D721Med (cell line): ENCODE results near the gene NKX3-2.

Experiments
- DNase-seq: peaks from one replicate; pipeline ENCODE4 v3.0.0; 2011; ENCODE audit warnings: low spot score; ENCODE audit not compliant: insufficient read length
- FAIRE-seq: peaks from 2 replicates; lab custom pipeline; 2011; peaks lifted over from hg19 to GRCh38; lab: Jason Lieb, UNC
- TF ChIP-seq, protein P1 (sequence below): IDR thresholded peaks from 2 replicates; pipeline ENCODE4 v1.5.1; 2012; ENCODE audit warnings: mild to moderate bottlenecking, control low read depth; ENCODE audit not compliant: insufficient read depth; ENCODE audit errors: missing control alignments

Gene NKX3-2

DNA sequence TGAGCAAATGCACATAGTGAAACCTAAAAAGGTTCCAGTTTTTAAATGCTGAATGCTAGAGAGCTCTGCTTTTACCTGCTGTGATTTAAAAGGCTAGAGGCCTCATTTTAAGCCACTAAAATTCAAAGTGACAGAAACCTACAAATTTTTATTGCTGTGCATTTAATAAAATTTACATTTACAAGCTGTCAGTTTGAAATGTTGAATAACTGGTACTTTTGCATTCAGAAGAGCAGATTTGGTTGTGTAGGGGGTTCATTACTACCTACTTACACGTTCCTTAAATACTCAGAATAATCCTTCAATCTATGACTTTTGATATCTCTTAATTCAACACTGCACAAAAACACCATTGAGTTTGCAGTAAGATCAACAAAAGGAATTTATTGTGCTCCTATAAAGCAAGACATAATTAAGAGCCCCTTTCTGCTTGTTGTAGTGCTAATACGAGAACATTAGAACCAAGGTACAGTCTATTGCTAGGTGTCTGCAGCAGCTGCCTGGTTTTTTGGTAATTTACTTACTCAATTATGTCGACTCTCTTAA lies 27.9 kb downstream of the NKX3-2 start:
- FAIRE-seq (no peak), DNase-seq (no peak)
- TF ChIP-seq, protein P1, sequence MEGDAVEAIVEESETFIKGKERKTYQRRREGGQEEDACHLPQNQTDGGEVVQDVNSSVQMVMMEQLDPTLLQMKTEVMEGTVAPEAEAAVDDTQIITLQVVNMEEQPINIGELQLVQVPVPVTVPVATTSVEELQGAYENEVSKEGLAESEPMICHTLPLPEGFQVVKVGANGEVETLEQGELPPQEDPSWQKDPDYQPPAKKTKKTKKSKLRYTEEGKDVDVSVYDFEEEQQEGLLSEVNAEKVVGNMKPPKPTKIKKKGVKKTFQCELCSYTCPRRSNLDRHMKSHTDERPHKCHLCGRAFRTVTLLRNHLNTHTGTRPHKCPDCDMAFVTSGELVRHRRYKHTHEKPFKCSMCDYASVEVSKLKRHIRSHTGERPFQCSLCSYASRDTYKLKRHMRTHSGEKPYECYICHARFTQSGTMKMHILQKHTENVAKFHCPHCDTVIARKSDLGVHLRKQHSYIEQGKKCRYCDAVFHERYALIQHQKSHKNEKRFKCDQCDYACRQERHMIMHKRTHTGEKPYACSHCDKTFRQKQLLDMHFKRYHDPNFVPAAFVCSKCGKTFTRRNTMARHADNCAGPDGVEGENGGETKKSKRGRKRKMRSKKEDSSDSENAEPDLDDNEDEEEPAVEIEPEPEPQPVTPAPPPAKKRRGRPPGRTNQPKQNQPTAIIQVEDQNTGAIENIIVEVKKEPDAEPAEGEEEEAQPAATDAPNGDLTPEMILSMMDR: no peak

DNA sequence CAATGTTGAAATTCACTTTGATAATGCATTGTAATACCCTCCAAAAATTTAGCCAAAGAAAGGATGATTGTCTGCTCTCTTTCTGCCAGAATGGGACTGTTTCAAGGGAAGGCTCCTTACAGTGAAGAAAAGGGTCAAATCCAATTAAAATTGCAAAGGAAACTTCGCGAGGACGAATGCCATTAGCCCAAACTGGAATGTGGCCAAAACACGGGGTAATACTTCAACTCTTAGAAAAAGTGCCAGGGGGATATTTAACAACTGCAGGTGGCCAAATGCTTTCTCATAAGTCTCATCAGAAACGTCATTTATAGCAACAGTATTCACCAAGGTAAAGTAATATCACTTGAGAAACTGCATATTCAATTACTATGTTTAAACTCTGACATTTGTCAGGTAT lies 29.0 kb downstream of the NKX3-2 start:
- no peak for DNase-seq
- FAIRE-seq: no peak
- TF ChIP-seq, protein P1: no peak

DNA sequence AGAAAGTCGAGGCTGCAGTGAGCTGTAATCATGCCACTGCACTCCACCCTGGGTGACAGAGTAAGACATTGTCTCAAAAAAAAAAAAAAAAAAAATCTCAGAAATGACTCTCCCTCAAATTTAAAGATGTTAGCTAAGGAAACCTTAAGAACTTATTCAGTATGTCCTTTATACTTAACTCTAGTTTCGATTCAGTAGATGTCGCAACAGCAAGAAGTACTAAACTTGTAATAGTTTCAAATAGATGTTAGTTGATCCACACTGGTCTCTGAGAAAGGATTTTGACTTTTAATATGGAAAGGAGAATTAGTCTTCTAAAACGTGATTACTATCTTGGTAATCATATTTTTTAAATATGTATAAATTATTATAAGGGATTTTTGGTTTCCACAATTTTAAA lies 29.6 kb downstream of the NKX3-2 start:
- FAIRE-seq (no peak), DNase-seq (no peak)
- TF ChIP-seq, protein P1: no peak

DNA sequence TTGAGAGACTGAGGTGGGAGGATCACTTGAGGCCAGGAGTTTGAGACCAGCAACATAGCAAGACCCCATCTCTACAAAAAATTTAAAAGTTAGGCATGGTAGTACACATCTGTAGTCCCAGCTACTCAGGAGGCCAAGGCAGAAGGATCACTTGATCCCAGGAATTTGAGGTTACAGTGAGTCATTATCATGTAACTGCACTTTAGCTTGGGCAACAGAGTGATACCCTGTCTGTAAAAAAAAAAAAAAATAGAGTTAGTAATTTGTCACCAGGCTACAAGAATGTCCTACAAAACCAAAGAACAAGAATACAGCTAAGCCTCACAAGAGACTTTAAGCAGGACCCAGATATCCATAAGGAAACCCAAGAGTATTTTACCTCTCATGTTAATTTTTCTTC lies 33.2 kb downstream of the NKX3-2 start:
- TF ChIP-seq, protein P1: no peak
- DNase-seq (no peak), FAIRE-seq (no peak)

DNA sequence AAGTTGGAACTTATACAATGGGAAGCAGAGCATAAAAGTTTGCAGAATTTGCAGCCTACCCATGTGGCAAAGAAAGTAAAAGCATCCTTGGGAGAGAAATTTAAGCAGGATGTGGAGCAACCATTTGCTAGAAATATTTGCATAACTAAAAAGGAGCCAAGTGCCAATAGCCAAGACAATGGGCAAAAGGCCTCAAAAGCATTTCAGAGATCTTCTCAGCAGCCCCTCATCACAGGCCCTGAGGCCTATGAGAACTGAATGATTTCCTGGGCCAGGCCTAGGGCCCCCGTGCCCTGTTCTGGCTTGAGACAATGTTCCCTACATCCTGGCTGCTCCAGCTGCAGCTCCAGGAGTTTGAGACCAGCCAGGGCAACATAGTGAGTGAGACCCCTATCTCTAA lies 34.9 kb downstream of the NKX3-2 start:
- FAIRE-seq: no peak
- no peak for DNase-seq
- TF ChIP-seq, protein P1: no peak

DNA sequence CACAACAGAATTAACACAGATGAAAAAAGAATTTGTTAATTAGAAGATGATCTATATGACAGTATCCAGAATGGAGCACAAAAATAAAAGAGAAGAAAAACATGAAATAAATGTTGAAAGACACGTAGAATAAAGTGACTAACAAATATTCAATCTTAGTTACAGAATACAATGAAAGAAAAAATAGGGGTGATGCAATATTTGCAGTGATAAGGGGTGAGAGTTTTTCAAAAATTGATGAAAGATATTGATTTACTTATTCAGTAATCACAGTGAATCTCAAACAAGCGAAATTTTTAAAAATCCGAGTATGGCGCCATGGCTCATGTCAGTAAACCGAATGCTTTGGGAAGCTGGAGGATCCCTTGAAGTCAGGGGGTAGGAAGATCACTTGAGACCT lies 39.9 kb downstream of the NKX3-2 start:
- FAIRE-seq (no peak), DNase-seq (no peak)
- TF ChIP-seq, protein P1: no peak

DNA sequence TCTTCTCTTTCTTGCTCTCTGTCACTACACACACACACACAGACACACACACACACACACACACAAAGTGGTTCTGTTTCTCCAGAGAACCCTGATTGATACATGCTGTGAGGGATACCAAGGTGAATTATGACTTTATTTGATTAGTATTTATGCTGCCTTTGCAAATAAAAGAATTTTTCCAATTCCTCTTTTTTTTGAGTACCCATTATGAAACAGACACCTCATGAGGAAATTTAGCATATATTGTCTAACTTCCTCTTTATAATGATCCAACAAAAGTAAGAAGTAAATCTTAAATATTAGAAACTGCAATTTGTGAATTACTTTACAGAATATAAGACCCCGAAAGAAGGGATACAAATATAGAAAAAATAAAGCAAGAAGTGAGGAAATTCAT lies 45.8 kb downstream of the NKX3-2 start:
- no peak for DNase-seq
- no peak for FAIRE-seq

More for the DNA sequence above, 45.8 kb downstream of the NKX3-2 start:
- TF ChIP-seq, protein P1: no peak
